ENCODE results near the gene LCLAT1. TPM values are rescaled to one million over a fixed set of nuclear protein-coding genes. Genes with fewer than 3 reads are reported as not detected.

LCLAT1 gene
- 10 to 100 TPM in 4 of 6 donors, 1 to 10 TPM in 2; 7.0 to 21.9 (median 12.4) TPM for total RNA-seq

GRCh38 chr2:30447149-30448045 lies at the start of gene LCLAT1:
LCLAT1 (plus strand) TSS chr2:30447246; CDS start chr2:30525591, 78,345 bp downstream.
- peak; percentile 91 to 98 for DNase-seq

DNA sequence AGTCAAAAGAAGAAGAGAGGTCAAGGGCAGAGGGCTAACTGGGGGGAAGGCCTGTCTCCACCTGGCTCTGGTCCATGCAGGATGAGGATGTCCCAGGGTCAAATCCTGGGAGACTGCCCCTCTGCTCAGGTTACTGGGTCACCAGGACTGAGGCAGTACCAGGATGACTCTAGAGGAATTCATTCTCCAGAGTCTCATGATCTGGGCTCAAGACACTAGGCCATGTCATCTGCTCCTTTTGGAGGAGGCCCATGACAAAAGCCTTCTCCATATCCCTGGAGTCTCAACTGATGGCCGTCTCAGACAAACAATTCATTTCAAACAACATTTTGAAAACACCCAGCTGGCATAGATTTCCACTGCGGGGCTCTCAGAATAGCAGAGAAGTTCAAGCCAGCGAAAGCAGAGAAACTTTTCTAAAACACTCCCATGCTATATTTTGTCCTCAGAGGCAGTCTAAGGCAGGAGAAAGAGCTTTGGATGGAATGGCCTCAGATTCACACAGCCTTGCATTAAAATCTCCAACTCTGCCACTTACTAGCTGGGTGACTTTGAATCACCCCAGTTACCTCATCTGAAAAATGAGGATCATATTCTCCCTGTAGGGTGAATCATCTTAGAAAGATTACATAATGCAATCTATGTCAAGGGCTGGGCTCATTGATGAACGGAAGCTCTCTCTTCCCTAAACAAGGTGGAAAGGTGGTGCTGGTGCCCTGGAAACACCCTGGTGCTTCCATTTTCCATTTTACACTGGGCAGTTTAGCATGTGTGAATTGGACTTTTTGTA lies 48.8 kb upstream of the LCLAT1 start:
- Histone ChIP-seq H3K4me1 (no peaks in the 10 kb centered on the region), H3K27ac (peak overlapping the region in 2 of 4 donors; percentile 30 to 37), H3K27me3 (no peaks in the 10 kb centered on the region), H3K4me3 (no peak overlapping the region), H3K36me3 (no peaks in the 10 kb centered on the region), H3K9me3 (no peaks in the 10 kb centered on the region)
- DNase-seq (no peak), ATAC-seq (ENCODE audit: low FRiP score in 2 of 2) (no peak)
- WGBS, 2 donors: 78 to 81% methylated on average over 4 of the region's 4 CpGs
- TF ChIP-seq EP300 (IDR thresholded peaks at IDR 0.05): no peak

More at GRCh38 chr2:30447149-30448045, at the start of gene LCLAT1:
- no peaks in the 10 kb centered on the region for H3K36me3 ChIP-seq
- no peaks in the 10 kb centered on the region for H3K9me3 ChIP-seq
- H3K27ac ChIP-seq: peak within 1 kb of the TSS; percentile 74 to 85 (median 84)
- peak within 1 kb of the TSS; percentile 74 to 98 (median 86) for H3K4me3 ChIP-seq
- WGBS, 2 donors: 4 to 8% methylated on average over 47 to 82 of the region's 83 CpGs
- peak in 1 of 4 donors; percentile 47 for TF ChIP-seq POLR2A (IDR thresholded peaks at IDR 0.05)
- TF ChIP-seq, protein P1, sequence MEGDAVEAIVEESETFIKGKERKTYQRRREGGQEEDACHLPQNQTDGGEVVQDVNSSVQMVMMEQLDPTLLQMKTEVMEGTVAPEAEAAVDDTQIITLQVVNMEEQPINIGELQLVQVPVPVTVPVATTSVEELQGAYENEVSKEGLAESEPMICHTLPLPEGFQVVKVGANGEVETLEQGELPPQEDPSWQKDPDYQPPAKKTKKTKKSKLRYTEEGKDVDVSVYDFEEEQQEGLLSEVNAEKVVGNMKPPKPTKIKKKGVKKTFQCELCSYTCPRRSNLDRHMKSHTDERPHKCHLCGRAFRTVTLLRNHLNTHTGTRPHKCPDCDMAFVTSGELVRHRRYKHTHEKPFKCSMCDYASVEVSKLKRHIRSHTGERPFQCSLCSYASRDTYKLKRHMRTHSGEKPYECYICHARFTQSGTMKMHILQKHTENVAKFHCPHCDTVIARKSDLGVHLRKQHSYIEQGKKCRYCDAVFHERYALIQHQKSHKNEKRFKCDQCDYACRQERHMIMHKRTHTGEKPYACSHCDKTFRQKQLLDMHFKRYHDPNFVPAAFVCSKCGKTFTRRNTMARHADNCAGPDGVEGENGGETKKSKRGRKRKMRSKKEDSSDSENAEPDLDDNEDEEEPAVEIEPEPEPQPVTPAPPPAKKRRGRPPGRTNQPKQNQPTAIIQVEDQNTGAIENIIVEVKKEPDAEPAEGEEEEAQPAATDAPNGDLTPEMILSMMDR (IDR thresholded peaks at IDR 0.05): peak in 3 of 6 experiments; percentile 17 to 26 (median 25)
- no peak for TF ChIP-seq EP300 (IDR thresholded peaks at IDR 0.05)
- peak; percentile 49 to 62 for TF ChIP-seq POLR2AphosphoS5 (IDR thresholded peaks at IDR 0.05)
- H3K4me1 ChIP-seq: peaks cover 9 to 23% (median 12%) of the 10 kb centered on the region in 4 donors
- peak; percentile 93 to 97 for ATAC-seq (ENCODE audit: low FRiP score in 2 of 2)
- H3K27me3 ChIP-seq: no peaks in the 10 kb centered on the region

GRCh38 chr2:30400151-30400954 lies 46.7 kb upstream of the LCLAT1 start:
- ATAC-seq (ENCODE audit: low FRiP score in 2 of 2) (no peak), DNase-seq (no peak)
- Histone ChIP-seq H3K27me3 (no peaks in the 10 kb centered on the region), H3K4me3 (no peak overlapping the region), H3K9me3 (no peaks in the 10 kb centered on the region), H3K27ac (peak overlapping the region in 1 of 4 donors; percentile 30), H3K4me1 (no peaks in the 10 kb centered on the region), H3K36me3 (no peaks in the 10 kb centered on the region)
- 83 to 84% methylated on average over 11 of the region's 11 CpGs for WGBS, 2 donors
- TF ChIP-seq EP300 (IDR thresholded peaks at IDR 0.05): no peak
- TF ChIP-seq POLR2A (IDR thresholded peaks at IDR 0.05): no peak
- TF ChIP-seq, protein P1 (IDR thresholded peaks at IDR 0.05): no peak
- TF ChIP-seq POLR2AphosphoS5 (IDR thresholded peaks at IDR 0.05): no peak

DNA sequence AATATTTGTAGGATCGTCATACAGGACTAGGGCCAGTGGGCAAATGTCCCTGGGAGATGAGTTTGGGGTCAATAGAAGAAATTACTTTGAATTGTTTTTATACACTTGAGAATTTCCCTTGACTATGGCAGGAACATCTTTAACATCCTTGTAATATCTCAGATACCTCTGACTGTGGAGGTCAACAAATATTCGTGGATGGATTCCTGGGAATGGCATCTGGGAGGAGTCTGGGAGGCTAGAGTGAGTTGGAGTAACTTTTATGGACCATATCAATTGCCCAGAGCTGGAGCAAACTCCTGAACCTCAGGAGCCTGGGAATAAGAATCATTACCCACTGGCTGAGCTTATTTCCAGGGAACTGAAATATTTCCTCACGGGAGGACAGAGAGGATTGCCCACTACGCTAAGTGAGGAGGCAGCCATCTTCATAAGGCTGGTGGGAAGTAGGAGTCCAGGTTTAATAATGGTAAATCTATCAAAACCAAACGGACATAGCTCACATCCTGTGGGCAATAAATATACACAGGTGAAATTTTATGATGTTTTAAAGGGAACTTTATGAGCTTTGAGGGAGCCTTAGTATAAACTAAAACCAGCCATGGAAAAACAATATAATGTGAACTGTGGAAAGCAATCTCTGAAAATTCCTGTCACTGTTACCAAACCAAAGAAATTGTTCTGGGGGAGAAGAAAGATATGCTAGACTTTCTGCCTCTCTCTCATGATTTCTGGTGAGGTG lies 44.4 kb upstream of the LCLAT1 start:
- Histone ChIP-seq H3K4me1 (peaks cover under 1 to 3% (median 2%) of the 10 kb centered on the region in 4 donors), H3K27ac (peak overlapping the region in 2 of 4 donors; percentile 26 to 42), H3K27me3 (no peaks in the 10 kb centered on the region), H3K9me3 (no peaks in the 10 kb centered on the region), H3K36me3 (no peaks in the 10 kb centered on the region), H3K4me3 (no peak overlapping the region)
- WGBS, 2 donors: 64 to 70% methylated on average over 5 of the region's 5 CpGs
- ATAC-seq (ENCODE audit: low FRiP score in 2 of 2): no peak
- no peak for DNase-seq
- TF ChIP-seq POLR2A (IDR thresholded peaks at IDR 0.05) (no peak), EP300 (IDR thresholded peaks at IDR 0.05) (no peak), POLR2AphosphoS5 (IDR thresholded peaks at IDR 0.05) (no peak)
- TF ChIP-seq, protein P1 (IDR thresholded peaks at IDR 0.05): no peak

Measured in upper lobe of left lung (tissue), 6 donors.